ENCODE data around the gene FHL1.
"Not testable (repeated sequence)": the region's sequence is repeated elsewhere in the genome, so short reads cannot be mapped to it uniquely, and the experiment has no call there.

The FHL1 gene

DNA sequence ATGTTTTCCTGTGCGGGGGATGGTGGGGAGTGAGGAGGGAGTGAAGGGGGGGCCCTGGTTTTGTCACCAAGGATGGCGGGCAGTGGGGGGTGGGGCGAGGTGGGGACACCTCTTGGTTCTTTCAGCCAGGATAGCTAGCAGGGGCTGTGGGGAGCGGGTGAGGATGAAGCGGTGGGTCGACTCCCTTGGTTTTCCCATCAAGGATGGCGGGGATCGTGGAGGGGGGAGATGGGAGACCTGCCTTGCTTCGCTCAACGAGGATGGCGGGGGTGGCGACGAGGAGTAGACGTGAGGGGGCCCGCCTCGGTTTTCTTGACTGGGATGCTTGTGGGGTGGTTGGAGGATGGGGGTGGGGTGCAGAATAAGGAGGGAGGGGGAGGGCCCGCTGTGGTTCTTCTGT lies 643 bp downstream of the FHL1 start:
- DNase-seq = no peak

DNA sequence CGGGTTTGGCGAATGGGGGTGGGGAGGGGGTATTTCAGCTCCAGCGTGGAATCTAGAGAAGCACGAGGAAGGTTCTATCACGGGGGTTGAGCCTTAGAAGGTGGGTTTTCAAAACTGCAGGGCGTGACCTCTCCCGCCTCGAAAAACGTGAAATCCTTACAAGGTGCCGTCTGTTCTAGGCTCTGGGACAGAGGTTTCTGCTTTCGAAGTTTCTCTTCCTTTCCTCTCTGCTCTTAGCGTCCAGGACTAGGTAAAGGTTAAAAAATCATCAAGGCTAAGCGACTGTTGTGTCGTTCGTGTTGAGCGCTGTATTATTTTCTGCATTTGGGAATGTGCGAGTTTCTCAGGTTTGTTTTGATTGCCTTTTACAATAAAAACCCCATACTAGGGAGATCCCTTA lies 1.1 kb downstream of the FHL1 start:
- DNase-seq = no peak

DNA sequence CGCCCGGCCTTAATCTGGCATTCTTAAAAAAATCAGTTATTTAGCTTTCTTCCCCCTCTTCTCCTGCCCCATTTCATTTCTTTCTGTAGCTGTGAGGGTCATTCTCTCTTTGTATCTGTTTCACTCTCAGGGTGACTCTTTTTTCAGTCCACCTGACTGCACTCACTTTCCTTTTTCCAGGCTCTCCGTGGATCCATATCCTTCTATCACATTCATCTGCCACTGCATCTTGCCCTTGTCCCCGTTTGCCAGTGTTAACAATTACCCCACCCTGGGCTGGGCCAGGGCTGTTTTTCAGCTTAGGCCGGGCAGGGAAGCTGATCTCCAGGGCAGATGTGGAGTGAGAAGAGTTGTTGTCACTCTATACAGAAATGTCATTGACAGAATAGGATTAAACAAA lies 7.7 kb downstream of the FHL1 start:
- DNase-seq = no peak

DNA sequence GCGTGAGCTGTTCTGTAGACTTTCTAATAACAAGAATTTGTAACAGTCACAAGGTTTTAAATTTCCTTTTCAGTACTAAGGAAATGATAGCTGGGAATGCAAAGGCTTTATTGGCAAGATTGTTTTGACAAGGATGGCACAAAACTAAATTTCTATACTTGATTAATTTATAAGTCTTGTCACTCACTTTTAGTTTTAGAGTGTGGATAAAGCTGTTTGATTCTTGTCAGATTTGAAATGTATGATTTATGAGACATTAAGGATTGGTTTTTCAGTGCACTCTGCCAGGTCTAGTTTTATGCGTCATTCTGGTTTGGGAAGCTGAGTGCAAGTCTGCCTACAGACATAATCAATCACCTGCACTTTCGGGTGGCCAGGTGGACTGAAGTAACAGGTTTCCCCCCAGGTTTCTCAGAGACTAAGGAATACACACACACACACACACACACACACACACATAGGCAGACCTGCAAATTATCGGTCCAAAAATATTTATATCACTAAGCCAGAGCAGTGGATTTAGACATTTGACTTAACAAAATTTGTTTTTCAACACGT lies 9.3 kb downstream of the FHL1 start:
- DNase-seq = no peak

DNA sequence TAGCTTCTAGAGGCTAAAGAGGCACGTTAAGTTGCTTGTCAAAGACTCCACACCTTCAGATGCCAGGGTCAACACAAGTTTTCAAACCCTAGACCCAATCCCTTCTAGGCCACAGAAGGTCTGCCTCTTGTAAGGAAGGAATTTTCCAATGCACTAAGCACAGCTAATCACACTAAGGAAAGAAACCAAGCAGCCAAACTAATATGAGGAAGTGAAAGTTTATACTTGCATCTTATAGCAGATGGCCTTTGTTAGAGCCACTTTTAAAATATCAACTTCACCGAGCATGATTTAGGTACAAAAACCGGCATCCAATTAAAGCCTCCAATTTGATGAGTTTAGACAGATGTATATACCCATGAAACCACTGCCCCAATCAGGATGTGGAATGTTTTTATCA lies 9.9 kb downstream of the FHL1 start:
- no peak for DNase-seq

DNA sequence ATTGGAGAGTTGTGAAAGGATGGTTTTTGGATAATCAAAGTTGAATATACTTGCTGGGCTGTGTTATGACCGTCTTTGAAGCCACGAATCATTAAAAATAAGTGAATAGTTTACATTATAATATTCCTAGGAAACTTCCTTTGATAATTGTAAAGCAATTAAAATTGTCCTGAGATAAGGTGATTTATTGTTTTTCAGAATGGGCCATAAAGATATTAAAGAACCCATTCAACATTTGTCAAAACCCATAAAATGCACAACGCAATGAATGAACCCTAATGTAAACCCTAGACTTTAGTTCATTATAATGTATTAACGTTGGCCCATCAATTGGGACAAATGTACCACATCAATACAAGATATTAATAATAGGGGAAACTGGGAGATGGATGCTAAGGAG lies 11.4 kb downstream of the FHL1 start:
- DNase-seq = no peak

DNA sequence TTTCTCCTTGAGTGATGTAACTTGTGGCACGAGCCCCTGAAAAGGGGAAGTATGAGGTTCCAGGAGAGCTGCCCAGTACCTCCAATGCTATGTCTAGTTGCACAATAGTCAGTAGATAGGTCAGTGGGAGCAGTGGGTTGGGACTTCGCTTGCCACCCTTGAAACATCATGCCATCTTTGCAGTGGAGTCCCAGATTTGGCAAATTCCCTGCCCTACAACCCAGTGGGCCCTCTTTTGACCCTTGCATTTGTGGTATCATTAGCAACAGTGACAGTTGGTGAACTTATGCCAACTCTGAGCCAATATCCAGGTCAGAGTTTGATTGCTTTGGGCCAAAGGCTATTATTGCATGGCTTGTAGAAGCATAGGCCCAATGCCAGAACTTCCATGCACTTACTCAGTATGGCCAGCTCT lies 12.3 kb downstream of the FHL1 start:
- DNase-seq = no peak

DNA sequence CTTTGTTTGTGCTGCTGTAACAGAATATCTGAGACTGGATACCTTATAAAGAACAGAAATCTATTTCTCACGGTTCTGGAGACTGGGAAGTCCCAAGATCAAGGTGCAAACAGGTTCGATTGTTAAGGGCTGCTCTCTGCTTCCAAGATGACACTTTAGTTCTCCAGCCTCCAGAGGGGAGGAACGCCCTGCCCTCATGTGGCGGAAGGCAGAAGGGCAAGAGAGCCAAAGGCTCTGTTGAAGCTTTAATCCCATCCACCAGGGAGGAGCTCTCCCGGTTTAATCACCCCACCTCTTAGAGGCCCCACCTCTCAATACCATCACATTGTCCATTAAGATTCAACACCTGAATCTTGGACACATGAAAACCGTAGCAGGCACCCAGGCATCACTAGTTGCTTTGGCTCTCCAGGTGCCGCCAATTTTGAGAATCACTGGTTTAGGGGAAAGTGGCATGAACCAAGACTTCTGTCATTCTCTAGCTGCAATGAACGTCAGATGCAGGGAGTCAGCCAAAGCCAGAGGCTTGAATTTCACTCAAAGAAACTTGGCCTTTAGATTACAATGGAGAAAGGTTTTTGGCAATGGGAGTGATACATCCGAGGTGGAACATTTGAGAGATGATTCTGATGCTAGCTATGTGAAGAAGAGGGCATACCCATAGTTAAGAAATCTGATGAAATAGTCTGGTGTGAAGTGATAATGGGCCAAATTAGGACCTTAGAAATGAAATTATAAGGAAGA lies 15.7 kb downstream of the FHL1 start:
- peak; percentile 44 for DNase-seq

DNA sequence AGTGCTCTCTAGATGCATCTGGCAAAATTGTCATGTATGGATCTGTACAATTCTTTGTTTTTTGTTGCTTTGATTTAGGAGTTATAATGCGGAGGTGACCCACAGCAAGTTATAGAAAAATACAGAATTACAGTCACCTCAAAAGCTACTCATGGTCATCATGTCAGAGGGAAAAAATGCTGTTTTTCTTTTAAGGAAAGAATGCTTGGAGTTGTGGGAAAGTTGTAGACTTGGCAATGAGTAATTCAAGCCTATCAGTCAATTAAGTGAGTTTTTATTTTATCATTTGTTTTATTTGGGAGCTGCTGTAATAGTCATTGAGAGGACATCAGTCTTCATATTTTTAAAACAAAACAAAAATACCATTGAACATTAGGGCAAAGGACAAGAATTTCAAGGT lies 16.4 kb downstream of the FHL1 start:
- DNase-seq = no peak

DNA sequence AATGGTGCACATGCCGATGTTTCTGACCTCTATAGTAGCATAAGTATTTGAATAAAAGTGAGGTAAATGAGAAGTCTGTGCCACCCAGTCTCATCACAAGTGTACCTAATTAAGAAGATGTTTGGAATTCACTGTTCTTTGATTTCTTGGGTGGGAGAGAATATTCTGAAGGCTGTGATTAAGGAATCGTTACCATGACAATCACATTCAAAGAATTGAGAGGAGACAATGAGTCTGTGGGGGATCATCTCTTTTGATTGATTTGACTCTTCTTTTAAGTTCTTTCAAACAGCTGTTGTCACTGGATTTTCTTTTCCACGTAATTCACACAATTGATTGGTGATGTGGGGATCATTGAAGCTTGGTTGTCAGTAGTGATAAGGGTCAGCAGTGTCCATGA lies 18.1 kb downstream of the FHL1 start:
- DNase-seq = no peak

DNA sequence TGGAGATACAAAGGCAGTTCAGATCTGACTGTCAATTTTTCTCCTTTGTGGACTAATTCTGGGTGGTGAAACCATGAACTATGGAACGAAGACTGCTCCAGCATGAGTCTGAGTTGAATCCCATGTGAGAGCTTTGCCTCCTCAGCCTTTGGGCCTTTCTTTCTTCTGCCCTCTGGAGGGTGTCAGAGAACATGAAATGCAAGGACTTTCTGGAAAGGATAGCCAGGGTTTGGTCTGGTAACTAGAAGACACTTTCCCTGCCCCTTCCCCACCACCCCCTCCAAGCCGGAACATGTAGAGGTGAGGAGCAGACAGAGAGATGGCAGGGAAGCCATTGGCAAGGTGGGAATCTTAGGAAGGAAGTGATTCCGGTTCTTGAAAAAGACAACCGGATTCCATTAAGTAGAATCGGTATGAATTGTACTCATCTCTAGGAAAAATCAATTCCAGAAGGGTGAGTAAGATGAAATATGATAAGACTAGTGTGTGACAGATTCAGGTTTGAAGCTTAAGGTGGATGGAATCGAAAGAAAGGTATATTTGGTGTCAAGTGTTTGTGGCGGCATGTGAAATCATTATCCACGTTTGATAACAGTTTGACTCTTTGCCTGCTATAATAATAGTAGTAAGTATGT lies 19.0 kb downstream of the FHL1 start:
- DNase-seq = no peak

DNA sequence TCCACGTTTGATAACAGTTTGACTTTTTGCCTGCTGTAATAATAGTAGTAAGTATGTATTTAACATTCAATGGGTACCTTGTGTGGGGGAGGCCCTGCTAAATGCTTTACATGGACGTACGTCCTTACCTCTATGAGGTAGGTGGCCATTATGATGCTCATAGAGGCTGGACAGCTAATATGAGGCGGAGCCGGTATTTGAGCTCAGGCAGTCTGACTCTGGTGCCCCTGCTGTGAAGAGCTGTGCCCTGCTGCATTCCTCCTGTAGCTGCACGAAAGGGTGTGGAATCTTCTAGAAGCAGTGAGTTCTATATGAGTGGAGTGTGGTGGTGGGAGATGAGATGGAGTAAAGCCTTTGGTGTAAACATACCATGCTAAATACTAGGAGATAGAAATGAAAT lies 20.7 kb downstream of the FHL1 start:
- not testable (repeated sequence) for DNase-seq

DNA sequence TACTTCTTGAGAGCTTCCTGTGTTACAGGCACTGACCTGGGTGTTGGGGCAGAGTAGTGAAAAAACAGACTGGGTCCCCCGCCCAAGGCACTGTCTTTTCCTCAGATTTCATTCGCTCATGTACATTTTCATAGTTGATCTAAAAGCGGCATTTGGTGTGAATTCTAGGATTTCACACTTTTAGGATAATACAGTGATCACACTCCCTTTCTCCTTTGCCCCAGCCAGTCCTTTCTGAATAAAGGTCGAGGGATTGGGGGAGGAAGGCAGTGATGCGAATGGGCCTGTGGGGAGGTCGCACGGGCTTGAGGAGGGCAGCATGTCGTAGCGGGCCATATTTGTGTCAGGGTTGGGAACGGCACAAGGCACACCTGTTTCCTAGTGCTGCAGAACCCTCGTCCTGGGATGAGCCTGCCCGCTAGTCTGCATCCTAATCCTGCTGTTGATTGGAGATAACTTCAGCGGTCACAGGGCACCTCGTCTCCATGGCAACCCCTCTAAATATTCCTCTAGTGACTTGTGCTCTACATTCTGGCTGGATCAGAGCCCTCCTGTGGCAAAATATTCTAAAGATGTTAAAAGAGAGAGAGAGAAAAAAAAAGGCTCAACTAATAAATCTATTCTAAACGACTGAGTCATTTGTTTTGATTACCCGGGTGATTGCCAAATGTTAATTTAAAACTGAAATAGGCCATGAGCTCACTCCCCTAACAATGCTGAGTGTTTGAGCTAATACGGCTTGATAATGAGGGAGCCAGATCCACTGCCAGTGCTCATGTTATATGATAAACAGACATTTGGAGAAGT lies 21.8 kb downstream of the FHL1 start:
- DNase-seq = no peak

DNA sequence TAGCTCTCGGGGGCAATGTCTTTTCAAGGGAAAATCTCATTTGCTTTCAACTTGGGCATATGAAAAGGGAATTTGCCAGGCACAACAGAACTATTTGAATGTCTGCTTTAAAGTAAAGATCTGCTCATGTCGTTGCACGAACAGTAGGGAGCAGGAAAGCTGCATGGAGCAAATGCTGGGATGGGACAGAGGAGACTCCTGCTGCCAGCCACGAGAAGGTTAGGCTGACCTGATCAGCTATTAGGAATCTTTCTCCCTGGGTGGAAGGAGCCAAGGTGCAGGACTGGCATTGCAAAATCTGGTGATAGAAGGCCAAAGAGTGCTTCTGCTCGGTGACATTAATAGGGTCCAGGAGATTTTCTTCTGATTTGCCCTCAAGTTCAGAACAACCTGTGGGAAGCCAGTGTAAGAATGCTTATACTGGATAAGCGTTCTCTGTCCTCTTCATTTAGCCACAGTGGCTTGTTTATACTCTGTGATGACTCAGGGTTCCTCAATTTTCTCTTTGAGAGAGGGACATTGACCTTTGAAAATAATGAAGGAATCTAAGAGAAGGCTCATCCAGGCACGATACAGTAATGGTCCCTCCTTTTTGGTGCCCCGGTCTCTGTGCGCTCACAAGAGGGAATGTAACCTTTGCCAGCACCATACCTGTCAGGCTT lies 22.9 kb downstream of the FHL1 start:
- DNase-seq = no peak

DNA sequence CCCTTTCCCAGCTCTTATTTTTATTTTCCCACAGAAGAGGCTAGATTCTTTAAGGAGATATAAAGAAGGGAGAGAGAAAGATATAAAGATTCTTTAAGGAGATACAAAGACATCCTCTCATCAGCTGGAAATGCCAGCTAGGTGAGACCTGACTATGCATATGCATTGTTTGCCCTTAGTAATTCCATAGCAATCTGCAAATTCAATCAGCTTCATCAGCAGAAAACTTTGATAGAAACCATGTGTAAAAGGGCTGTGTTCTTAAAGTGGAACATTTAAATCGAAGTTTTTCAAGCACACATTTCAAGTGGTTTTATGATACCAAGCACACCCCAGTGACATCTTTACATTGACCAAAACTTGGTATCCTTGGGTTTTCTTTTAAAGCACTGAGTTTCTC lies 24.1 kb downstream of the FHL1 start:
- DNase-seq = no peak

DNA sequence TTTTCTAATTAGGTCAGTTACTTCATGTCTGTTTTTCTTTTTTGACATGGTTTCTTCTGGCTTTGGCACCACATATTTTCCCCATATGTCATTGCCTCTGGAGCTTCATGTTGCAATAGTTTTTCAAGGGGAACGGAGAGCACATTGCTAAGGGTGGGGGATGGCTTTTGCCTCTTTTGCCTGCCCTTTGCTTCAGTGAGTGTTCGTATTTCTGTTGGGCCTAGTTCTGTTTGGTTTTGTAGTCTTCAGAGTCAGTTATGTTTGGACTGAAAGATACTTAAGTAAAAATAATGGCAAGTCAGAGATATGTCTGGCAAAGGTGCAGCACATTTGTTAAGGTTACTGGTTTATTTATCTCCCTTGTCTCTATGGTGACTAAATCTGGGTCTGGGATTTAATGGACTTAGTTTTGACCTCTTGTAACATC lies 29.1 kb downstream of the FHL1 start:
- no peak for DNase-seq

DNA sequence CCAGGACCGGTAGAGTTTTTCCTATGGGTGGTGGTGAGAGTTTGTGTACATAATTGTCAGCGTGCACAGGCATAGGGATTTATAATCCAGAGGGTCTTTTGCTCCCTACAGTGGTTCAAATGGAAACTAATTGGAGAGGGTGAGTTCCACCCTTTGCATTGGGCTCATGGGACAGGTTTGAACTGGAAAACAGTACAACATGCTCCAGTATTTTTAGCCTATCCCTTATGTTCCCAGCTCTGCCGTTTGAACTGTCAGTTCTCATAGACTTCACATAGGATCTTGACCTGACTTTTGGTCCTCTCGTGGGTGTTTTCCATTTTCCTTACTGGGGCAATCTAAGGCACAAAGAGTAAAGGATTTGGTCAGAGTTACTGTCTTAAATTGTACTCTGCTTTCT lies 31.8 kb downstream of the FHL1 start:
- no peak for DNase-seq

DNA sequence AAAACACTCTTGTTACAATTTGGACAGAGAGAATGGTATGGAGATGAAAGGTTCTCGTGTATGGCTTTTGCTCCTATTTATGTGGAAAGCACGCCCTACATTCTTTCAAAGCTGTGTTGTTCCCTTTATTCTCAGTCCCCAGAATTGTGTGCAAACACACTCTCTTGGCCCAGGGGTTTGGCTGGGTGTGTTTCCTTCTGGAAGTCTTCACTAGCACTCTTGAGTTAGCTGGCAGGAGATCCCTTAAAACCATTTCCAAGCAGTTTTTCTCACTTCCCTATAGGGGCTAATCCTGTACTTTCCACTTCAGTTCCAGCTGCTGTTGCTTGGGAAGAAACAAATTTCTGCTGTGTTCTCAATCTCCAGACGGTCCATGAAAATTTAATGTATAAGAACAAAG lies 35.1 kb downstream of the FHL1 start:
- DNase-seq = no peak

DNA sequence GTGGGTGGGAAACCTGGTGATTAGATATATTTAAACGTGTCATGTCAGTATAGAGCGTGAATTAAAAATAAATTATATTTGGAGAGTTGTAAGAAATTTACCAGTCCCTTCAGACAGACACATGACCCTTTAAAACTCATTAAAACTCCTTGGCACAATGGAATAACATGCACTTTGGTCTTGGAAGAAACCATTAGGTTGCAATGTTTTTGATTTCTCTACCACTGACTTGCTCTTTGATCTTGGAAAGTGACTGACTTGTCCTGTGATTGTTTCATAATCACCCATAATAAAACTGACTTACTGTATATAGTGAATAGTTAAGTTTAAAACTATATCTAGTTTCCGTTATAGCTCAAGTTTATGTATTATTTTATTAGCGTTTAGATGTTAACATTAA lies 35.8 kb downstream of the FHL1 start:
- DNase-seq = no peak

DNA sequence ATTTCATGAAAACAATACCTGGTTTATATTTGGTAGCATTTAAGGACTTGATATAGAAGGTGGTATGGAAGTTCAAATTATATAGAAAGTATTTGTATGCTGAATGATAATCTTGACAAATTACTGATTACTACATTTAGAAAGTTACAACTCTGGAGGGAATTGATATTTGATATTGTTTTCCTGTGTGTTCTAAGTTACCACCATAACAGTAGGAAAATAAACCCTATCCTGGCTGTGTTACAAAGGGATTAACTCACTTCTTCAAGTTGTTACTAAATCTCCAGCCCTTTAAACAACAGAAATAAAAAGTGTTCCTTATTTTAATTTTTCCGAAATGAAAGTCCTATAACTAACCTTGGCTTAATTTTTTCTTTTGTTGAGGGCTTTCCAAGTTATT lies 36.6 kb downstream of the FHL1 start:
- DNase-seq = no peak

DNA sequence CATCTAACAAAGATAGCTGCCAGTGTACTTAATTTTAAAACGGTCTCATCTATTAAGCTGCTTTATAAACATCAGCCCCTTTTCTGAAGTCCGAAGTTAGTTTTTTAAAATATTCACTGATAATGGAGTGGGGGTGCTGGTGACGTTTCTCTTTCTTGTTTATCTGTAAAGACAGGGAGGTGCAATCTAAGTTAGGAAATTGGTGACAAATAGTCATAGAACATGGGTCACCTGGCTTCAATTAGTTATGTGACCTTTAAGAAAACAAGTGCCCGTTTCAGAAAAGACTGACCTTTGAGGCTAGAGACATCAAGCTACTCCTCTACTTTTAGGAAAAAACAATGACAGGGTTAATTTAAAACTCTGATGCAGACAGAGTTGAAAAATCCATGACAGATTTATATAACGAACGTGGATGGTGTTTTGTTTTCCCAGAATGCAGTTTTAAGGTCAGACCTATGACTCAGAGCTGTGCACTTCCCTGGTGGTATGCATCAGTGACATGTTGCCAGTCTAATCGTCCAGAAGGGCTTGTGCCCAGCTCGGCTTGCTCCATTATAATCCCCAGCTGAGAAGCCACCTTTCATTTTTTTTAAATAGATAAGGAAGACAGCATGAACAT lies 38.2 kb downstream of the FHL1 start:
- DNase-seq = no peak

DNA sequence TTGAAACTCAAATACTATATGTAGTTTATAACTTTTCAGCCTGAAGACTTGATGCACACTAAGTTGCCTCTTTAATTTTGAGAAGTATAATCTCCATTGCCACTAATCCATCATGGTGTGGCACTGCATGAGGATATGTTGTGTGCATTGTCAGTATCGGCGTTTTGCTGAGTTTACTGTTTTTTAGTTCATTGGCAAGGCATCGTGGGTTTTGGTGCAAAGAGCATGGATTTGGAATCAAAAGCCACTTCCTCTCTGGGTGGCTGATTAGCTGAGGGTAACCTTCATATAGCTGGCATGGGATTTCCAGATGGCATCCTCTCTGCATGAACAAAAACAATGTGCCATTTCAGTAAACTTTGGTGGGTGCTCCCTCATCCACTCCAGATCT lies 38.7 kb downstream of the FHL1 start:
- DNase-seq = no peak

DNA sequence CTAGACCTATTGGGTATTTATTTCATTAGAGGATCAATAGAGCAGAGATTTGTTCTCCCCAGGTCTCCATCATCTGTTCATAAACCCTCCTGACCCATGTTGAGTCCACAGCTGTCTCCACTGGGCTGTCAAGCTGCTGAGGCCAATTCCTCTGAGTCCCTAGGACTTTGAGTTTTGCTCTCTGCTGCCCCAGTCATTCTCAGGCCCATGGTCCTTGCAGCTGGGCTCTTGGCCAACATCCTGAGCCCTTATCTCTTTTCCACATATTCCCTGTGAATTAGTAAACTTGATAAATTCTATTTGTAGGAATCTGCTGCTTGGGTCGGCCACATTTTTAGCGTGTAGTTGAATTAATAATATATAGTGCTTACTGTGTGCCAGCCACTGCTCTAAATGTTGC lies 41.9 kb downstream of the FHL1 start:
- no peak for DNase-seq
